Thymus (tissue), 11 donors: ENCODE measurements around the gene LRRC4. TPM values are rescaled to one million over a fixed set of nuclear protein-coding genes. Genes with fewer than 3 reads are reported as not detected.

Experiments
- DNase-seq, 9 donors: peaks; one replicate each; pipeline ENCODE4 v3.0.0-alpha.2; 2013; ENCODE audit warnings: low spot score in 9 of 9, low read depth in 6 of 9, missing footprints in 1 of 9
- H3K27ac ChIP-seq, 2 donors: one replicate each; pipeline ENCODE4 v1.5.1; 2013; ENCODE audit warnings: control low read depth in 1 of 2, low read depth in 1 of 2, low read length in 1 of 2, mild to moderate bottlenecking in 1 of 2, moderate library complexity in 1 of 2
- H3K27me3 ChIP-seq, 2 donors: one replicate each; pipeline ENCODE4 v1.5.1; 2013; ENCODE audit warnings: low read length in 1 of 2; ENCODE audit not compliant: control insufficient read depth in 2 of 2, insufficient read depth in 1 of 2
- H3K36me3 ChIP-seq, 2 donors: one replicate each; pipeline ENCODE4 v1.5.1; 2013; ENCODE audit warnings: low read length in 1 of 2, mild to moderate bottlenecking in 1 of 2, moderate library complexity in 1 of 2; ENCODE audit not compliant: control insufficient read depth in 2 of 2, insufficient read depth in 2 of 2
- H3K4me1 ChIP-seq, 2 donors: one replicate each; pipeline ENCODE4 v1.5.1; 2013; ENCODE audit warnings: low read length in 2 of 2; ENCODE audit not compliant: control insufficient read depth in 2 of 2, insufficient read depth in 2 of 2
- H3K4me3 ChIP-seq, 2 donors: one replicate each; pipeline ENCODE4 v1.5.1; 2013; ENCODE audit warnings: low read length in 2 of 2, control low read depth in 1 of 2, mild to moderate bottlenecking in 1 of 2
- H3K9me3 ChIP-seq, 2 donors: one replicate each; pipeline ENCODE4 v1.5.1; 2013; ENCODE audit warnings: low read length in 1 of 2, mild to moderate bottlenecking in 1 of 2; ENCODE audit not compliant: control insufficient read depth in 2 of 2, insufficient read depth in 1 of 2
- WGBS: extraction: QIAGEN DNeasy Blood & Tissue Kit; methylation state at CpG from one replicate; pipeline ENCODE4 v1.1.7; 2013; 5-methylcytosine and 5-hydroxymethylcytosine counted together
- polyA plus RNA-seq: library from polyadenylated mRNA; stranded (reverse); fragments of 200-250 nt; gene quantifications from one replicate; pipeline ENCODE4 v1.2.3, GENCODE V29; 2013
- total RNA-seq: library from RNA; stranded (reverse); fragments of 120-200 nt; gene quantifications from one replicate; pipeline ENCODE4 v1.2.4, GENCODE V29; 2013
- donor health status: healthy.

LRRC4 gene
- total and polyA plus RNA-seq, 2 donors = 1.6 to 3.1 TPM

DNA sequence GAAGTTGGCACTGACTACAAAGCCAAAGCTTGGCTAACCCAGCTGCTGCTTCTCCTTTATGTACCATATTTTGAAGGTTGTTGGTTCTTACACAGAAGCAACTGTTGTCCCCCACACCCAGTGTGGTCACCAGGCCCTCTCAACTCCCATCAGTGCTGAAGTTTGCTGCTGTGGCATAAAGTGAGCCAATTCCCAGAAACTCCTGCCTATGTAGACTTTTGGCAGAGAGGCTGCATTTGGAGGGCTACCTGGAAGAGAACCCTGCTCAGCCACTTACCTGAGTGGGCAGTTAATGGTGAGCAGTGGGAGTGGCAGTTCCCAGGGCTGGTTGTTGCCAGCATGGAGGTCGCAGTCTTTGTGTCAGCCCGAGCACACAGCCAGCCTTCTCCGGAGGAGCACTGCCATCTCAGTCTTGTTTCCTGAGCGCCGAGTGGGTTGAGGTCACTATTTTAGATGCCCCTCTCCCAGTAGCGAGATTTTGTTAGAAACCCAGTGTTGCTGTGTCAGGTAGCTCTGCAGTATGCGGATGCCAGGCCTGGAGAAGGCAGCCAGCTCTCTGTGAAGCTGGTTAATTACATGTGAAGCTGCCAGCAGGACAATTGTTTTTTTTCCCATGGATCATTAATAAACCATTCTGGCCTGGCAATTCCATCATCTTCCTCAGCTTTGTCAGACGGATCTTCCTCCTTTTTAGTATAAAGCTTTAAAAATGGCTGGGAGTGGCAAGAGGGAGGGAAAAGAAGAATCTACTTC, 24.5 kb downstream of the LRRC4 start:
- 98% methylated on average over 8 of the region's 8 CpGs for WGBS
- peaks cover 3 to 14% of the 10 kb centered on the region in 2 donors for H3K36me3 ChIP-seq
- H3K27ac ChIP-seq = no peak overlapping the region
- H3K27me3 ChIP-seq = no peaks in the 10 kb centered on the region
- no peaks in the 10 kb centered on the region for H3K9me3 ChIP-seq
- H3K4me1 ChIP-seq = peaks cover 0 to 4% of the 10 kb centered on the region in 2 donors
- no peak for DNase-seq
- no peak overlapping the region for H3K4me3 ChIP-seq

DNA sequence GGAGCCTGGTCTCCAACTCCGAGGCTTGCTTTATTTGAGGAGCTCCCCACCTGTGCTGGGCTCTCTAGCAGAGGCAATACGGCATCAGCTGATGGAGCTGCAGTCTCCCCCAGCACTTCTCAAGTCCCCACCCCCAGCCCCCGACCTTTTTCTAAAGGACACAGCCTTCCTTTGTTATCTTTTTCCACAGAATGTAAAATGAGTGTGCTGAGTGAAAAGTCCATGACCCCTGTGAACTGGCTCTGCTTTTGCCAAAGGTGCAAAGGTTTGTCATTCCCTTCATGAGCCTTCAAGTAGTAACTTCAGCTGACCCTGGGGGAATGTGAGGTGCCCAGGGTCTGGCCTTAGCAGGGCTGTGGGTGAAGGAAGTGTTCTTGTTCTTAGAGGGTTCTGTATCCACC, 25.5 kb downstream of the LRRC4 start:
- Histone ChIP-seq H3K27ac (no peak overlapping the region), H3K36me3 (peaks cover 5 to 14% of the 10 kb centered on the region in 2 donors), H3K27me3 (no peaks in the 10 kb centered on the region), H3K9me3 (no peaks in the 10 kb centered on the region), H3K4me1 (peaks cover 0 to 4% of the 10 kb centered on the region in 2 donors), H3K4me3 (no peak overlapping the region)
- 92% methylated on average over 3 of the region's 3 CpGs for WGBS
- DNase-seq = no peak

DNA sequence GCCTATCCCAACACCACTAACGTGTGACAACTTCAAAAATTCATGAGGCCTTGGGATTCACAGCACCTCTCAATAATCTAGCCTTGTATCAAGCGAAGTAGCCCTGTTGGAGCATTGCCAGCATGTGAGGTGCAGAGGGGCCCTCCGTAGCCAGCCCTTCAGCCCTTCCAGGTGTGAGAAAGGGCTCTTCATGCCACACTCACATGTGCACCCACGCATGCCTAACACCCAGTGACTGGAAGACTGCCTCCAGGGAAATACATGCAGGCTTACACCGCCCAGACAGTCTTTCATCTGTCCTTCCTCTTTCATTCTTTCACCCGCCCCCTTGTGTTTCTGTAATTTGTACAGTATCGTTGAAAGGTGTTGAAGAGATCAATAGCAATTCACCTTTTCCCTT, 26.1 kb downstream of the LRRC4 start:
- no peak overlapping the region for H3K27ac ChIP-seq
- peaks cover 7 to 14% of the 10 kb centered on the region in 2 donors for H3K36me3 ChIP-seq
- peaks cover 0 to 4% of the 10 kb centered on the region in 2 donors for H3K4me1 ChIP-seq
- 95% methylated on average over 7 of the region's 7 CpGs for WGBS
- DNase-seq = no peak
- H3K9me3 ChIP-seq = no peaks in the 10 kb centered on the region
- no peaks in the 10 kb centered on the region for H3K27me3 ChIP-seq
- H3K4me3 ChIP-seq = no peak overlapping the region

- Histone ChIP-seq H3K27ac (no peak overlapping the region), H3K36me3 (peaks cover 7 to 14% of the 10 kb centered on the region in 2 donors), H3K9me3 (no peaks in the 10 kb centered on the region), H3K4me1 (peaks cover 0 to 4% of the 10 kb centered on the region in 2 donors), H3K27me3 (no peaks in the 10 kb centered on the region), H3K4me3 (no peak overlapping the region)
- over 99% methylated on average over 6 of the region's 6 CpGs for WGBS
- DNase-seq = no peak
These were observed 26.6 kb downstream of the LRRC4 start for GRCh38 chr7:128004623-128005022.

GRCh38 chr7:128003787-128004186, 27.4 kb downstream of the LRRC4 start:
- peak in 1 of 9 donors; percentile 14 for DNase-seq
- H3K9me3 ChIP-seq = no peaks in the 10 kb centered on the region
- peaks cover 0 to 4% of the 10 kb centered on the region in 2 donors for H3K4me1 ChIP-seq
- no peaks in the 10 kb centered on the region for H3K27me3 ChIP-seq
- no peak overlapping the region for H3K27ac ChIP-seq
- H3K4me3 ChIP-seq = no peak overlapping the region
- whole genome bisulfite sequencing = 61% methylated on average over 2 of the region's 2 CpGs
- H3K36me3 ChIP-seq = peaks cover 7 to 12% of the 10 kb centered on the region in 2 donors

DNA sequence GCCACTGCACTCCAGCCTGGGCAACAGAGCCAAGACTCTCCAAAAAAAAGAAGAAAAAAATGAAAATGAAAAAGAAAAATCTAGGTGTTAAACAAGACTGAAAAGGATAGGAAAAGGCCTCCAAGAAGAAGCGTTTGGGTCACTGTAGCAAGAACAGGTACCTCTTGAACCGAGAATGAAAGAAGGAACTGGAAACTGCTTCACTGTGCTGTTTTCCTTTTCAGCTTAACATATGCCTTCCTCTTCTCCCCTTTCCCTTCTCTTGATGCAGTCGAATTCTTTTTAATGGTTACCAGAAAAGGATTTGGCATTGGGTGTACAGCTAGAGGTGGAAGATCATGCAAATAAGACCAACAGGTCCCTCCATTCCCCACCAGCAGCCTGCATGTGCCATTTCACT, 28.1 kb downstream of the LRRC4 start:
- H3K27ac ChIP-seq = no peak overlapping the region
- no peaks in the 10 kb centered on the region for H3K27me3 ChIP-seq
- DNase-seq = no peak
- no peak overlapping the region for H3K4me3 ChIP-seq
- H3K9me3 ChIP-seq = no peaks in the 10 kb centered on the region
- H3K36me3 ChIP-seq = peaks cover 7 to 12% of the 10 kb centered on the region in 2 donors
- H3K4me1 ChIP-seq = peaks cover 0 to 4% of the 10 kb centered on the region in 2 donors
- 89% methylated on average over 3 of the region's 3 CpGs for WGBS

DNA sequence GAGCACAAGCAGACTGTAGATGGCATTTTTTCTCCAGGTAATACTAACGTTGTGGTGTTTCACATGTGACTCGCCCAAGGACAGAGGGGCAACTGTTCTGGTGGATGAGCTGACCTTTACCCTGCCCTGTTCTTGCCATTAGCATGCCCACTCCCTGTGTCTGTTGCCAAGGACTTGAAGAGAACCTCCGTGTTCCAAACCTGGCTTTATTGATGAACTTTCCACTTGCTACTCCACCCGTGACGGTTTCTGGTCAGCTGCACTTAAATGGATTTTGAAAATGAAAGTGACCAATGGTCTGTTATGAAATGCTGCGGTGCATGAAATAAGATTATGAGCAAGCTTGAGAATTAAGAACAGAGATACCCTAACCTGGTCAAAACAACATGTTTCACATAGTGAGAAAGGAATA, 30.4 kb downstream of the LRRC4 start:
- H3K36me3 ChIP-seq = peaks cover 10 to 11% of the 10 kb centered on the region in 2 donors
- peaks cover 0 to 4% of the 10 kb centered on the region in 2 donors for H3K4me1 ChIP-seq
- no peak for DNase-seq
- no peaks in the 10 kb centered on the region for H3K9me3 ChIP-seq
- no peak overlapping the region for H3K4me3 ChIP-seq
- H3K27ac ChIP-seq = no peak overlapping the region
- no peaks in the 10 kb centered on the region for H3K27me3 ChIP-seq
- 96% methylated on average over 6 of the region's 6 CpGs for WGBS

DNA sequence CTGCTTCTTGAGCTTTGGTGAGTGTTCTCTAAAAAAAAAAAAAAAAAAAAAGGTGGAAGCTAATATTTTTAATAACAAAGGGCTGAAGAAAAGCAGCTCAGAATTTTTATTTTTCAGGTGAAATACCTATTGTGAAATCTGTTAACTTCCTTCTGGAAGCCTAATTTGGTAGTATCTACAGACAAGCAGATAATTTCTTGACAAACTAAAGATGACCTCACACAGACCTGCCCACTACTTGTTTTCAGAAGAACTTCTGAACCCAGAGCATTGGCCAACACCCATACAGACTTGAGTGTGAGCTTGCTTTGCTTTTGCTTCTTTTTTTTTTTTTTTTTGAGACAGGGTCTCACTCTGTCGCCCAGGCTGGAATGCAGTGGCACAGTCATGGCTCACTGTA, 31.2 kb downstream of the LRRC4 start:
- Histone ChIP-seq H3K27ac (no peak overlapping the region), H3K4me3 (no peak overlapping the region), H3K36me3 (peaks cover 10 to 13% of the 10 kb centered on the region in 2 donors), H3K4me1 (peaks cover 0 to 1% of the 10 kb centered on the region in 2 donors), H3K27me3 (no peaks in the 10 kb centered on the region), H3K9me3 (no peaks in the 10 kb centered on the region)
- WGBS = 100% methylated on average over 1 of the region's 1 CpG
- DNase-seq = no peak

DNA sequence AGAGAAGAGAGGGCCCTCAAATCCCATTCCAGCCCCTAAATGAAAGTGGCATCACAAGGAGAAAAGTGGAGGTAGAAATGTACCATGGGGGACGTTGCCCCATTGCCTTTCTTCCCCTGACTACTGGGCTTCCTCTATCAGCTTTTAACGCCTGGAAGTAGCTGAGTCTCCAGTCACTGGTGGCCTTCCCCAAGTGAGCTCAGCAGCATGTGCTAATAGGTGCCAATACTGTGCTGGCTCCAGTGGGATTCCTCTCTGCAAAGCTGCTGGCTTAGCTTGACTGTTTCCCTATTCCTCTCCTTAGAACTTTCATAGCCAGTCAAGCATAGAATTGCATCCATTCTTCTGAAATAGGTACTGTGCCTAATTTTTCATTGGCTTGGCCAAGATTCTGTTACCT, 32.6 kb downstream of the LRRC4 start:
- Histone ChIP-seq H3K36me3 (peaks cover 15 to 17% of the 10 kb centered on the region in 2 donors), H3K27me3 (no peaks in the 10 kb centered on the region), H3K4me3 (no peak overlapping the region), H3K9me3 (no peaks in the 10 kb centered on the region), H3K4me1 (no peaks in the 10 kb centered on the region), H3K27ac (no peak overlapping the region)
- 97% methylated on average over 2 of the region's 2 CpGs for WGBS
- no peak for DNase-seq
